ENCODE measurements around the gene NEDD8. TPM values are rescaled to one million over a fixed set of nuclear protein-coding genes. Genes with fewer than 3 reads are reported as not detected.

Gene NEDD8
- total RNA-seq, 1 donor from 2014 or later = 169 TPM

DNA sequence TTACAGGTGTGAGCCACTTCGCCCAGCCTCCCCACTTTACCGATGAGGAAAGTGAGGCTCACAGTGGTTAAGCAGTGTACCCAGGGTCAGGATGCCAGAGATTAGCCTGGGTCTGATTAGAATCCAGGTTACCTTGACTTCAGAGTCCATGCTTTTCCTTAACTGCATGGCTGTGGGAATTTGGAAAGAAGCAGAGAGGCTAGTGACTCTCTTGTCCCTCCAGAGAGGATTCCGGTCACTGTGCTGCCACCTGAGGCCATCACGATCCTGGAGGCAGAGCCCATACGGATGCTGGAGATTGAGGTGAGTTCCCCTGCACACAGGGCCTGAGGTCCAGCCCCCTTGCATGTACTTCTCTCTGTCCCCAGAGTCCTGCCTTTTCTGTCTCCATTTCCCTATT lies 55.6 kb downstream of the NEDD8 start:
- peaks cover 11% of the 10 kb centered on the region for H3K4me1 Mint-ChIP-seq (ENCODE audit: low read depth, unreplicated experiment)
- H3K9me3 Mint-ChIP-seq (ENCODE audit: unreplicated experiment) = peaks cover 7% of the 10 kb centered on the region
- DNase-seq = no peak
- no peak overlapping the region for H3K4me3 Mint-ChIP-seq (ENCODE audit: unreplicated experiment)
- H3K36me3 Mint-ChIP-seq (ENCODE audit: unreplicated experiment) = no peaks in the 10 kb centered on the region
- no peak overlapping the region for H3K27ac Mint-ChIP-seq (ENCODE audit: unreplicated experiment)
- TF ChIP-seq, protein P1, sequence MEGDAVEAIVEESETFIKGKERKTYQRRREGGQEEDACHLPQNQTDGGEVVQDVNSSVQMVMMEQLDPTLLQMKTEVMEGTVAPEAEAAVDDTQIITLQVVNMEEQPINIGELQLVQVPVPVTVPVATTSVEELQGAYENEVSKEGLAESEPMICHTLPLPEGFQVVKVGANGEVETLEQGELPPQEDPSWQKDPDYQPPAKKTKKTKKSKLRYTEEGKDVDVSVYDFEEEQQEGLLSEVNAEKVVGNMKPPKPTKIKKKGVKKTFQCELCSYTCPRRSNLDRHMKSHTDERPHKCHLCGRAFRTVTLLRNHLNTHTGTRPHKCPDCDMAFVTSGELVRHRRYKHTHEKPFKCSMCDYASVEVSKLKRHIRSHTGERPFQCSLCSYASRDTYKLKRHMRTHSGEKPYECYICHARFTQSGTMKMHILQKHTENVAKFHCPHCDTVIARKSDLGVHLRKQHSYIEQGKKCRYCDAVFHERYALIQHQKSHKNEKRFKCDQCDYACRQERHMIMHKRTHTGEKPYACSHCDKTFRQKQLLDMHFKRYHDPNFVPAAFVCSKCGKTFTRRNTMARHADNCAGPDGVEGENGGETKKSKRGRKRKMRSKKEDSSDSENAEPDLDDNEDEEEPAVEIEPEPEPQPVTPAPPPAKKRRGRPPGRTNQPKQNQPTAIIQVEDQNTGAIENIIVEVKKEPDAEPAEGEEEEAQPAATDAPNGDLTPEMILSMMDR (IDR thresholded peaks at IDR 0.05; ENCODE audit: partially characterized antibody, unreplicated experiment) = no peak
- H3K27me3 Mint-ChIP-seq (ENCODE audit: unreplicated experiment) = peaks cover 7% of the 10 kb centered on the region

GRCh38 chr14:24172871-24173281 lies 59.3 kb downstream of the NEDD8 start:
- Mint-ChIP-seq H3K36me3 (ENCODE audit: unreplicated experiment) (no peaks in the 10 kb centered on the region), H3K27me3 (ENCODE audit: unreplicated experiment) (peaks cover 3% of the 10 kb centered on the region), H3K27ac (ENCODE audit: unreplicated experiment) (peak overlapping the region; percentile 59), H3K9me3 (ENCODE audit: unreplicated experiment) (peaks cover 3% of the 10 kb centered on the region), H3K4me1 (ENCODE audit: low read depth, unreplicated experiment) (peaks cover 4% of the 10 kb centered on the region), H3K4me3 (ENCODE audit: unreplicated experiment) (peak overlapping the region; percentile 94)
- DNase-seq = no peak
- TF ChIP-seq, protein P1 (IDR thresholded peaks at IDR 0.05; ENCODE audit: partially characterized antibody, unreplicated experiment) = no peak

- peak; percentile 36 for DNase-seq
- Mint-ChIP-seq H3K4me1 (ENCODE audit: low read depth, unreplicated experiment) (peaks cover 4% of the 10 kb centered on the region), H3K9me3 (ENCODE audit: unreplicated experiment) (peaks cover 3% of the 10 kb centered on the region), H3K4me3 (ENCODE audit: unreplicated experiment) (peak overlapping the region; percentile 94), H3K36me3 (ENCODE audit: unreplicated experiment) (no peaks in the 10 kb centered on the region), H3K27ac (ENCODE audit: unreplicated experiment) (peak overlapping the region; percentile 88), H3K27me3 (ENCODE audit: unreplicated experiment) (peaks cover 3% of the 10 kb centered on the region)
- TF ChIP-seq, protein P1 (IDR thresholded peaks at IDR 0.05; ENCODE audit: partially characterized antibody, unreplicated experiment) = no peak
Observed at GRCh38 chr14:24172261-24172860, 59.8 kb downstream of the NEDD8 start.

DNA sequence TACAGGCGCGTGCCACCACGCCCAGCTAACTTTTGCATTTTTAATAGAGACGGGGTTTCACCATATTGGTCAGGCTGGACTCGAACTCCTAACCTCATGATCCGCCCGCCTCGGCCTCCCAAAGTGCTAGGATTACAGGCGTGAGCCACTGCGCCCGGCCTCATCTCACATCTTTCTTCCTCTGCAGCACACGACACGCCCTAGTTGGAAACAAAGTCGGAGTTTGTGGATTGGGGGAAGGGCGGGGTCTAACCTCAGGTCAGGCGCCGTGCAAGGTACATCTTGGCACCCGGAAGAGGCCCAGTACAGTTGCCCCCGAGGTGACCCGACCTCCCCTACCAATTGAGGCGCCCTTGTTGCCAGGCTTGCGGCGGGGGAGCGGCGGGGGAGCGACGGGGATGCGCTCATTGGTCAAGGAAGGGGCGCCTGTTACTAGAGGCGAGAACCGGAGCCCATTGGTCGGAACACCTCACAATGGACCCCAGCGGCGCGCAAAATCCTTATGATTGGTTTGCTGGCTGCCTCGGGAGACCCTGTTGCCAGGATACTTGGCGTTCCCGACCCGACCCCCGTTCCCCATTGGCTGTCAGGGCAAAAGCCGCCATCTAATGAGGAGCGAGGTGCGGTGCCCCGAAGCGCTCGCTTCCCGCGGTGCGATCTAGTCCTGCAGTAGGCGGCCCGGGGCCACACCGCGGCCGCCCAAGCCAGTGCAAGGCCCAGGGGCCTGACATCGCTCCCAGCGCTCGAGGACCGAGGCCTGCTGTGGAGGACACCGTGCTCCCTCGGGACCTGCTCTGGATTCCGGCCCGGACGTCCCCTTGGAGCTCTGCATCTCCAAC lies 60.5 kb downstream of the NEDD8 start, which contains the start of gene REC8:
REC8 (plus strand) TSS at position 659 of the 839 bp plus-strand sequence. CDS start 473 bp downstream, outside the sequence.
- H3K27ac Mint-ChIP-seq (ENCODE audit: unreplicated experiment) = peak within 1 kb of the TSS; percentile 93
- H3K27me3 Mint-ChIP-seq (ENCODE audit: unreplicated experiment) = peaks cover 3% of the 10 kb centered on the region
- TF ChIP-seq, protein P1 (IDR thresholded peaks at IDR 0.05; ENCODE audit: partially characterized antibody, unreplicated experiment) = no peak
- peaks cover 4% of the 10 kb centered on the region for H3K4me1 Mint-ChIP-seq (ENCODE audit: low read depth, unreplicated experiment)
- no peaks in the 10 kb centered on the region for H3K36me3 Mint-ChIP-seq (ENCODE audit: unreplicated experiment)
- peaks cover 5% of the 10 kb centered on the region for H3K9me3 Mint-ChIP-seq (ENCODE audit: unreplicated experiment)
- peak; percentile 97 for DNase-seq
- H3K4me3 Mint-ChIP-seq (ENCODE audit: unreplicated experiment) = peak within 1 kb of the TSS; percentile 94
